VCaP (cell line): ENCODE measurements around the gene TDRD9.

ENCODE experiments used
- H3K27ac ChIP-seq: fragments of 450-650 bp; 2 replicates; pipeline ENCODE4 v1.5.1; 2017
- TF ChIP-seq, protein P1 (sequence below): fragments of 450-650 bp; conservative IDR thresholded peaks from 2 replicates; pipeline ENCODE4 v1.5.1; 2017; ENCODE audit warnings: mild to moderate bottlenecking, moderate library complexity

Gene TDRD9

DNA sequence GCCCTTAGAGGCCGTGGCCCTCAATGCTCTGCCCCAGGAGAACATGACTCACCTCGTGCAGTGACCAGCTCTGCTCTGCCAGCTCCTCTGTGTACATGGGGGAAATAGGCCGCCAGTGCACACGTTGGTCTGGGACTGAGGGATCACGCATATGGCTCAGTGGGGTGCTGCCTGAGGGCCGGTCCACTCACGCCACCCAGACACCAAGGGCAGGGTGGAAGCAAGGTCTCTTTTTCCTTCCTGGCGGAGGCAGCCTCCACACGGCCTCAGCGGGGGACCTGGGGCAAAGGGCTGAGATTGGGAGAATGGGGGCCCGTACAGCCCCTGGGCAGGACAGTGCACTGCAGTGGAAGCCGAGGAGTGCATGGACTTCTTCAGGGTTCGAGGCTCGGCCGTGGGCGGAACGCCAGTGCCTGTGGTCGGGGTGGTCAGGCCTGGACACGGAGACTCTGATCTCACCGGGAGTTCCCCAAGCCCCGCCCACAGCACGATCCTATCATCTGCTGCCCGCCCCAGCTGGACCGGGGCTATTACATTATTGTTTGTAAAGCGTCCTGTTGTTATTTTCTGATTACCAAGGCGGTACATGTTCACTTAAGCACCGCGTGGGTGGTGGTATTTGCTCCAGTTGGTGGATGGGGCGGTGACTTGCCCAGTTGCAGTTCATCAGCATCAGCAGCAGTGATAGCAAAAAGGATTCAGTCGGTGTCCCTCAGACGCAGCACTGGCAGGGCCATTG lies 38.8 kb upstream of the TDRD9 start:
- TF ChIP-seq, protein P1, sequence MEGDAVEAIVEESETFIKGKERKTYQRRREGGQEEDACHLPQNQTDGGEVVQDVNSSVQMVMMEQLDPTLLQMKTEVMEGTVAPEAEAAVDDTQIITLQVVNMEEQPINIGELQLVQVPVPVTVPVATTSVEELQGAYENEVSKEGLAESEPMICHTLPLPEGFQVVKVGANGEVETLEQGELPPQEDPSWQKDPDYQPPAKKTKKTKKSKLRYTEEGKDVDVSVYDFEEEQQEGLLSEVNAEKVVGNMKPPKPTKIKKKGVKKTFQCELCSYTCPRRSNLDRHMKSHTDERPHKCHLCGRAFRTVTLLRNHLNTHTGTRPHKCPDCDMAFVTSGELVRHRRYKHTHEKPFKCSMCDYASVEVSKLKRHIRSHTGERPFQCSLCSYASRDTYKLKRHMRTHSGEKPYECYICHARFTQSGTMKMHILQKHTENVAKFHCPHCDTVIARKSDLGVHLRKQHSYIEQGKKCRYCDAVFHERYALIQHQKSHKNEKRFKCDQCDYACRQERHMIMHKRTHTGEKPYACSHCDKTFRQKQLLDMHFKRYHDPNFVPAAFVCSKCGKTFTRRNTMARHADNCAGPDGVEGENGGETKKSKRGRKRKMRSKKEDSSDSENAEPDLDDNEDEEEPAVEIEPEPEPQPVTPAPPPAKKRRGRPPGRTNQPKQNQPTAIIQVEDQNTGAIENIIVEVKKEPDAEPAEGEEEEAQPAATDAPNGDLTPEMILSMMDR: no peak
- H3K27ac ChIP-seq: no peak overlapping the region

DNA sequence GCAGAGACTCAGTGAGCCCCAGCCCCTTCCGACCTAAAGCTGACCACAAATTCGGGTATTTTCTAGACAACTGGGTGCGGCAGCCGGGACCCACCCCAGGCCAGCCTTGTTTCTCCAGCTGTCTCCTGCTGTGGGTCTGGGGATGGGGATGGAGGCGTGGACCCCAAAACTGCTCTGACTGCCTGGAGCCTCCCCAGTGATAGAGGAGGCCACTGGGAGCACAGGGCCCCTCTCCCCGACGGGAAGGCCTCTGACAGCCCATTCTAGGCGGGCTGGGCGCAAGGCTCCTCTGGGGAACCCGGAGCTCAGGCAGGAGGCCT lies 38.2 kb upstream of the TDRD9 start:
- TF ChIP-seq, protein P1: no peak

DNA sequence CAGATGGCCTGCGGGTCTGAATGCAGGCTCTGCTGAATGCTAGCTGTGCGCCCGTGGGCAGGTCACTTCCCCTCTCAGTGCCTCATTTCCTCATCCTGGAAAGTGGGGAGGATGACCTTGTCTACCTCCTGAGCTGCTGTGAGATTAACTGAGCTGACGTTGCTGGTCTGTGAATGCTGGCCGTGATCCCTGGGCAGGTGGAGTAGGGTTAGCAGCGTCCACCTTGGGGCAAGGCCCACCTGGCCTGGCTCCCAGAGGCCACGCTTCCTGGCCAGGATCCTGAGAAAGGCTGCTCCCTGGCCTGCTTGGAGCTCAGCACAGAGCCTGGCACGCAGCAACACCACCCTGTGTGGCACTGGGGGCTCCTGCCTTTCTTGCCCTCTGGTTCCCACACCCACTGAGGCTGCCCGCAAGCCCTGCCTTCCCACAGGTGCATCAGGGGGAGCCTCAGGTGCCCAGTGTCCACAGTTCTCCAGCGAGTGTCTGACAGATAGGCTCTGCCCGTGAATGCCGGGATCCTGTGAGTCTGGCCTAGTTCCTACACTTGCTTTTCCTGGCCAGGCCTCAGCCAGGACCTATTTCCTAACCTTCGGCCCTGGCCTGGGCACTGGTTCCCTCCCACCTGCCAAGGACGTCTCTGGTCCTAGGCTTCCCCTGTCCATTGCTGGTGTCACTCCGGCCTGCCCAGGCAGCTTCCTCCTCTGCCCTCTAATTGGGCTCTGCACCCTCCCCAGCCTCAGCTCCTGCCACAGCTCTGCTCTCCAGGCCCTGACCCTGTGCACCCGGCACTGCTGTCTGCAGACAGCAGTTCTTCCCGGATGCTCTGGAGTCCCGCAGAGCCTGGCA lies 37.2 kb upstream of the TDRD9 start:
- TF ChIP-seq, protein P1: no peak
- H3K27ac ChIP-seq: no peak overlapping the region

More for the DNA sequence above, 38.2 kb upstream of the TDRD9 start:
- H3K27ac ChIP-seq: no peak overlapping the region

DNA sequence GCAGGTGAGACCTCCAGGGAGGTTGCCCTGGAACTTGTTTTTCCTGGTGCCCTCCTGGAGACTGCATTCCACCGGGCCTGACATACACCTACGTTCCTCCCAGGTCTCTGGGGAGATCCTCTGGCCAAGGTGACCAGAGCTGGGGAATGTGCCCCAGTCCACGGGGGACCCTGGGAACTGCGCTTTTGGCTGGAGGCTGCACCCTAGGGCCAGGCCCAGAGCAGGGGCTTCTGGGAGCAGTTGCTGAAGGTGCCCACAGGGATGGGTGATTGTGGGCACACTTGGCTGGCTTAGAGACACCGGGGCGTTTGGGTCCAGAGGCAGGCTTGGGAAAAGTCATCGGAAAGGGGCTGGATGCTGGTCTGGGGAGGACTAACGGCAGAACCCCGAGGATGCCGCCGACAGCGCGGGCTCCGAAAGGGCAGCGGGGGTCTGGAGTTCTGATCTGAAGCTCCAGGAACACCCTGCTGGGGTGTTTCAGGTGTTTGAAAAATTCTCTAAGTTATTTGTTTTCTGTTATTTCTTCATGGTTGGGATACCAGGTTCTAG lies 36.5 kb upstream of the TDRD9 start:
- TF ChIP-seq, protein P1: no peak
- H3K27ac ChIP-seq: no peak overlapping the region

DNA sequence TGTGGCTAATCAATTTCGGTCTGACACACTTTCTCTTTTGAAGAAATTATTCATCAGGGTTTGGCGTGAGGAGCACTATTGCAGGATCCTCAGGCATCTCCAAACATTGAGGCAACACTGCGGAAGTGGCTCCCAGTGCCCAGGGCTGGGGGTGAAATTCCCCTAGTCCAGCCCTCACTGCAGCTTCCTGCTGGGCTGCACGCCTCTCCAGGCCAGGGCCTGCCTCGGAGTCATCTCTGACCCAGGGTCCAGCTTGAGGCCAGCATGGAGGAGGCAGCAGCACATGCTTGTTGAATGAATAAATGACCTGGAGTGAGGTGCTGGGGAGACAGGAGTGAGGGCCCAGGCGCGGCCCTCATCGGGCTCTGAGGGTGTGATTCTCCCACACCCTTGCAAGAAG lies 36.0 kb upstream of the TDRD9 start:
- H3K27ac ChIP-seq: no peak overlapping the region
- TF ChIP-seq, protein P1: no peak

DNA sequence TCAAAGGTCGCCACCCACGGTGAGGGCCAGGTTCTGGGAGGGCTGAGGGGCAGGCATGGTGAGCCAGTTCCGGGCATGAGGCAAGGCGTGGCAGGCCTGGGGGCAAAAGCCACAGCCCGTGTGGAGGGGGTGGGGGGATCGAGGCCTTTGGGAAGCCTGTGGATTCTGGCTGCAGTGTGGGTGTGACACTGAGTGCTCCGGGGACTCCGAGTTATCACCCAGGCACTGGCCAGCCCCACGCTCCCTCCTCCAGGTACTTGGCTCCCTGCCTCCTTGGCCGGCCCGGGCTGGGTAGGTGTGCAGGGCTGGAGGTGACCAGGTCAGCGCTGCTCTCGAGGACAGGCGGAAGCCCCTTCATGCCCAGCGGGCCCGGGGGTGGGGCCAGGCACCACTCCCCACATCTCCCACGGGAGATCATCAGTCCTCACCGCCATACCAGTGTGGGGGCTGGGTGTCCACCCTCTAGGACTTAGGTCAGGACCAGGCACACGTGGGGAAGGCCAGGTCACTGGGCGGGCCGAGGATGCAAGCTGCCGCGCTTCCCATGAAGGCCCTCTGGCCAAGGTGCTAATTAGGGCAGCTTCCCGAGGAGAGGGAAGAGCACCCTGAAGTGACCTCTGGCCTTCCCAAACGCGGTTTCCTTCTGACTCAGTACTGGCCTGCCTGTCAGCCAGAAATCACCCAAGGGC lies 34.1 kb upstream of the TDRD9 start:
- TF ChIP-seq, protein P1: no peak
- no peak overlapping the region for H3K27ac ChIP-seq

DNA sequence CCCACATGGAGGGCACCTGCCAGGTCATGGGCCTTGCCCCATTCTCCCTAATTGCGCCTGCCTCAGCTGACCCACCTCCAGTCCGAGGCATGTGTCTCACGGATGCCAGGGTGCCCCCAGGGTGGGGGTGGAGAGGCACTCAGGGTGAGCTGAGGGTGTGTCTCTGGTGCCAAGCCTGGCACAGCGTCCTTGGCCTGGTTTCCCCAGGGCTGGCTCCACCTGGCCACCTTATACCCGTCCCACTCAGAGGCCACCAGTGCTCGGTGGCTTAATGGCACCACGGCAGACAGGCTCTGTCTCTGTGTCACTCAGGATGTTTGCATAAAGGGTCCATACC lies 33.6 kb upstream of the TDRD9 start:
- TF ChIP-seq, protein P1: no peak
- no peak overlapping the region for H3K27ac ChIP-seq
